Esophagus mucosa (tissue), 1 donor: Measurements from ENCODE around the gene NOTCH1. TPM values are rescaled to one million over a fixed set of nuclear protein-coding genes. Genes with fewer than 3 reads are reported as not detected.

Source experiments
- ATAC-seq: fragments of 200-7000 bp; cut with Tn5 transposase; one replicate; pipeline ENCODE4 v1.9.1; 2020
- total RNA-seq: library from RNA; stranded (reverse); gene quantifications from one replicate; pipeline ENCODE4 v1.2.4, GENCODE V29; 2023
- donor health status: DM: yes; HTN: yes; CAD: no.

NOTCH1 gene
- total RNA-seq, 1 donor from 2014 or later: 30.6 TPM

- peak; percentile 6 for ATAC-seq
Observed at GRCh38 chr9:136484153-136485048, 61.4 kb downstream of the NOTCH1 start.

- peak; percentile 59 for ATAC-seq
Observed at GRCh38 chr9:136483589-136484152, 62.2 kb downstream of the NOTCH1 start.

GRCh38 chr9:136482793-136483588 lies 62.9 kb downstream of the NOTCH1 start, which contains the start of gene SEC16A:
TSS of gene SEC16A (minus strand) at chr9:136483040. CDS start at chr9:136477615, 5,425 bp downstream.
- ATAC-seq: peak; percentile 84

GRCh38 chr9:136482046-136482792 lies 63.6 kb downstream of the NOTCH1 start:
- ATAC-seq: no peak

- no peak for ATAC-seq
Observed at GRCh38 chr9:136481558-136481957, 64.3 kb downstream of the NOTCH1 start.

- no peak for ATAC-seq
Observed at GRCh38 chr9:136476369-136477150, 69.3 kb downstream of the NOTCH1 start.

GRCh38 chr9:136474974-136475865 lies 70.6 kb downstream of the NOTCH1 start:
- ATAC-seq: no peak

- no peak for ATAC-seq
Observed at GRCh38 chr9:136474021-136474640, 71.7 kb downstream of the NOTCH1 start.

- ATAC-seq: no peak
Observed at GRCh38 chr9:136473354-136473721, 72.5 kb downstream of the NOTCH1 start.

GRCh38 chr9:136472640-136473353 lies 73.1 kb downstream of the NOTCH1 start:
- ATAC-seq: no peak

- ATAC-seq: no peak
Observed at GRCh38 chr9:136471802-136472487, 73.9 kb downstream of the NOTCH1 start.

- ATAC-seq: no peak
Observed at GRCh38 chr9:136470792-136471469, 74.9 kb downstream of the NOTCH1 start.

- ATAC-seq: no peak
Observed at GRCh38 chr9:136470356-136470755, 75.5 kb downstream of the NOTCH1 start.

- ATAC-seq: no peak
Observed at GRCh38 chr9:136467766-136468165, 78.1 kb downstream of the NOTCH1 start.

GRCh38 chr9:136466155-136466541 lies 79.7 kb downstream of the NOTCH1 start:
- no peak for ATAC-seq

GRCh38 chr9:136465500-136466154 lies 80.2 kb downstream of the NOTCH1 start:
- no peak for ATAC-seq

GRCh38 chr9:136464241-136464640 lies 81.6 kb downstream of the NOTCH1 start:
- no peak for ATAC-seq

GRCh38 chr9:136463578-136463977 lies 82.3 kb downstream of the NOTCH1 start:
- no peak for ATAC-seq
